ENCODE measurements around the gene DHRS11.

Gene DHRS11, protein sequence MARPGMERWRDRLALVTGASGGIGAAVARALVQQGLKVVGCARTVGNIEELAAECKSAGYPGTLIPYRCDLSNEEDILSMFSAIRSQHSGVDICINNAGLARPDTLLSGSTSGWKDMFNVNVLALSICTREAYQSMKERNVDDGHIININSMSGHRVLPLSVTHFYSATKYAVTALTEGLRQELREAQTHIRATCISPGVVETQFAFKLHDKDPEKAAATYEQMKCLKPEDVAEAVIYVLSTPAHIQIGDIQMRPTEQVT

GRCh38 chr17:36591434-36592315 is at the start of gene DHRS11:
Gene DHRS11 (plus strand): TSS chr17:36591879. CDS start chr17:36592010, 131 bp downstream.
- peak; percentile 63 for DNase-seq (ENCODE audit: low read depth, low spot score)

DNA sequence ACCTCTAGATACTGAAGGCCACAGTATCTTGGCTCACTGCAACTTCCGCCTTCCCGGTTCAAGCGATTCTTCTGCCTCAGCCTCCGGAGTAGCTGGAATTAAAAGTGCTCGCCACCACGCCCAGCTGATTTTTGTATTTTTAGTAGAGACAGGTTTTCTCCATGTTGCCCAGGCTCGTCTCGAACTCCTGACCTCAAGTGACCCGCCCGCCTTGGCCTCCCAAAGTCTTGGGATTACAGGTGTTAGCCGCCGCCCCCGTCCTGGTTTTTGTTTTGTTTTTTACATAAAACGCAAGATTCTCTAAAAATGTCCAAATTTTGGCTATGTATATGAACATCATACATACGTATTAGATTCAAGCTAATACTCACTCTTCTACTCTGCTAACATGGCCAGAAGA is 48.9 kb upstream of the DHRS11 start:
- DNase-seq (ENCODE audit: low read depth, low spot score) = no peak

DNA sequence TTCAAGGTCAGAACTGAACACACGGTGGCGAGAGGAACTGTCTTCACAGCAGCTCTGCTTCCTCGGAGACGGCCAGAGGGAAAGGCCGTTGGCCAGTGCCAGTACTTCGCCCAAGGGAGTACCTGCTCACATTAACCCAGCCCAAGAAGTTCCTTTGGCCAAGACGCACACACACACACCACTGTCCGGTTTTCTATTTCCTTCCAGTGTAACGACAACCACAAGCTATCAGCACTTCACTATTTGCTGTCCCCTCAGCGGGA is 47.7 kb upstream of the DHRS11 start:
- no peak for DNase-seq (ENCODE audit: low read depth, low spot score)

- peak; percentile 78 for DNase-seq (ENCODE audit: low read depth, low spot score)
Observed at GRCh38 chr17:36544307-36545076, 47.2 kb upstream of the DHRS11 start, which contains the start of gene GGNBP2. Gene GGNBP2 (plus strand): TSS chr17:36544919. CDS start chr17:36545725, 806 bp downstream.

GRCh38 chr17:36545077-36545464 is 46.6 kb upstream of the DHRS11 start:
- no peak for DNase-seq (ENCODE audit: low read depth, low spot score)

DNA sequence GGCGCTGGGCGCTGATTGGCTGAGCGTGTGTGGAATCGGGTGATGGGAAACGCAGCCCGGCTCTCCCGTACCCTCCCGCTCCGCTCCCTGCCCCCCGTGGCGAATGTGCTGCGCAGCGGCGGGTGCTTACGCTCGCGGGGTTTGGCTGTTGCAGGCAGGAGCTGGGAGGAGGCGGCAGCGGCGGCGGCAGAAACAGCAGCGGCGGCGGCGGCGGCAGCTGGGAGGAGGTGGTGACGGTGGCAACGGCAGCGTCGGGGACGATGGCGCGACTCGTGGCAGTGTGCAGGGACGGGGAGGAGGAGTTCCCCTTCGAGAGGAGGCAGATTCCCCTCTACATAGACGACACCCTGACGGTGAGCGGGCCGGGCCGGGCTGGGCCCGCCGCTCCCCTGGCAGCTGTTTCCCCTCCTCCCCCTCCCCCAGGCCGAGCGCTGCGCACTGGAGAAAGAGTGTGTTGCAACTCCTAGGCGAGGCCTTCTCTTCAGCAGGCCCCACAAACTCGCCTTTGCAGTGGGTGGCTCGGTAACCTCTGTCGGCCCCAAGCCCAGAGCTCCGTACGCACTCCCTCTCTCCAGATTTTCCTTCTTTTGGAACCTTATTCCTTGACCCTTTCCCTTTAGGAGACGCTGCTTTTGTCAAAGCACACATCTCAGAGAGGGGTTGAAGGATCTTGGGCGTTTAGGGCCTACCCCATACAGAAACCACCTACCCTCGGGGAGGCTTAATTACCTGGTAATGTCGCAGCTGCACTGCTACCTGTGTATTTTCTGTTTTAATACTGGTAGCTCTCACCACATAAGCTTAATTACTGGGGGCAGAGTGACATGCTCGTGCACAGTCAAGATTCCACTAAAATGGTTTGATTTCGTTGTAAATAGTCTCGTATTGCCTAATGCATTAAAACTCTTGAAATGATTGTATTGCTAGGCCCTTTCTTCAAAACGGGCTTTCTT is 45.9 kb upstream of the DHRS11 start:
- peak; percentile 95 for DNase-seq (ENCODE audit: low read depth, low spot score)

- no peak for DNase-seq (ENCODE audit: low read depth, low spot score)
Observed at GRCh38 chr17:36546418-36547093, 45.1 kb upstream of the DHRS11 start.

- no peak for DNase-seq (ENCODE audit: low read depth, low spot score)
Observed at GRCh38 chr17:36547776-36548175, 43.9 kb upstream of the DHRS11 start.

DNA sequence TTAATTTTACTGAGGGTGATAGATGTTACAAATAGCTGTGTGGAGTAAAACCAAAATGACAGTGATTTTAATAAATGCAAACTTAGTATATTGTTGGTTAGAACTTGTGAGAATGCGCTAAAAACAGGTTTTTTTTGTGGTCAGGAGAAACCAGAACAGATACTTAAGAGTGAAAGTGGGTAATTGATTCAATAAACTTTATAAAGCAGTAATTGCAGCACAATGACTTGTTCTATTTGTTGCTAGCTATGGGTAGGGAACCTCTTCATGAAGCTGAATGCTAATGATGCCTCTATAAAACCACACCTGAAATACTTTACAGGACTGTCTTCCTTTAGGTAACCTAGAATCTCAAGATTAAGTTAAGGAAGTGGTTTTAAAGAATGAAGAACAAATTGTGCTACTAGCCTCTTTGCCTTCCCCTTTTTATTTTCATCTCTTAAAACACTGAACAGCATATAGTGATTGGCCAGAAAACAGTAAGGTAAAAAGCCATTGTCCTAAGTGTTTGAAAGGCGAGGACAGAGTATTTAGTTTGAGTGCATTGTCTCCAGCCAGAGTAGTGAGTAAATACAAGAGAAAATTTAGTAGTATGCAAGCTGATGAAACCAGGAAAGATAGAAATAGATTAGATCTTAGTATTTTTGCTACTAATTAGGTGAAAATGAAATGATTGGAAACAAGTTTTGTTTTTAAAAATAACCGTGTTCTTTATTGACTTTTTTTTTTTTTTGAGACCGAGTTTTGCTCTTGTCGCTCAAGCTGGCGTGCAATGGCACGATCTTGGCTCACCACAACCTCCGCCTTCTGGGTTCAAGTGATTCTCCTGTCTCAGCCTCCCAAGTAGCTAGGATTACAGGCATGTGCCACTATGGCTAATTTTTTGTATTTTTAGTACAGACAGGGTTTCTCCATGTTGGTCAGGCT is 40.9 kb upstream of the DHRS11 start:
- DNase-seq (ENCODE audit: low read depth, low spot score) = no peak

- no peak for DNase-seq (ENCODE audit: low read depth, low spot score)
Observed at GRCh38 chr17:36553459-36553858, 38.2 kb upstream of the DHRS11 start.

- no peak for DNase-seq (ENCODE audit: low read depth, low spot score)
Observed at GRCh38 chr17:36566081-36566480, 25.6 kb upstream of the DHRS11 start.

DNA sequence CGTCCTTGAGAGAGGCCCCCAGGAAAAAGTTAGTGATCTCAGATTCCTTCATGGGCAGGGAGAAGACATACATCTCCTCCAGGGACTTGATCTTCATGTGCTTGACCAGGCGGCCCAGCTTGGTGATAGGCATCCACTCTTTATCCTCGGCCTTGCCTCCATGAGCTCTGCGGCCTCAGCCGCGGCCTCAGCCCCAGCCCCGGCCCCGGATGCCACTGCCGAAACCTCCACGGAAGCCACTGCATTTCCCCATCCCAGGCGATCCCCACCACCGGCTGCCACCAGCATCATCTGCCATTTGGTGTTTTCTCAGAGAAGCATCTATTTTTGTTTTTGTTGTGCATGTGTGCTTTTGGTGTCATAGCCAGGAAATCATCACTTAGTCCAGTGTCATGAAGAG is 16.7 kb upstream of the DHRS11 start:
- DNase-seq (ENCODE audit: low read depth, low spot score) = no peak

DNA sequence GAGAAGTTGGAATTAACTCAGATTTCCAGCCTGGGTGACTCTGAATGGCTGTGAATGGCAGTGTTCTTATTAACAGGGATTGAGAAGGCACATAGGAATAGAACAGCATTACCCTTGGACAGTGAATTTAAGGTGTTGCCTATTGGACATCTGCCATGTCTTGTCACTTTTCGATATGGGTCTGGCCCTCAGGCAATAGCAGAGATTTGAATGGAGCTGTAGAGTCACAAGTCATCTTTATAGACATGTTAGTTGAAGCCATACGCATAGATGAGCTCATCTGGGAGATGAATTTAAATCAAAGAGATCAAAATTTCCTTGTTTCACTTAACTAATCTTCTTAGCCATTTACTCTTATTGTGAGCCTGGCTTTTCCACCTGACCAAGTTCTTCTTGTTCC is 14.9 kb upstream of the DHRS11 start:
- DNase-seq (ENCODE audit: low read depth, low spot score) = no peak

DNA sequence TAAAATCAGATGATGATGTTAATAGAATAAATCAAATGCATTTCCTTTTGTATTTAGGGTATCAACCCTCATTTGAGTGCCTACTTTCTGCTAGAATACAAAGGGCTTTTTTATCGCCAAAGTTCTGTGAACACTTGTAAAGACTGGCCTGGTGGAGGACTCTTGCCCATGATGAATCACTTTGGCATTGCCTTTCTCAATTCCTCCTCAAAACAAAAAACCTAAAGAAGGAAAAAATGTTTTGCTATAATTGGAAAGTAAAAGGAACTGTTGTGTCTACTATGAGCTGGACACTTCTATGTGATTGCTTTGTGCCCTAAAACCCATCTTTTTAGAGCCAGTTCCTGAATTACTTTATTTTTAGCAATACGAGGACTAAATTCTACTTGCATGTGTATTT is 13.0 kb upstream of the DHRS11 start:
- no peak for DNase-seq (ENCODE audit: low read depth, low spot score)

GRCh38 chr17:36583787-36584186 is 7.9 kb upstream of the DHRS11 start:
- no peak for DNase-seq (ENCODE audit: low read depth, low spot score)

GRCh38 chr17:36586138-36586537 is 5.5 kb upstream of the DHRS11 start:
- DNase-seq (ENCODE audit: low read depth, low spot score) = no peak

- DNase-seq (ENCODE audit: low read depth, low spot score) = no peak
Observed at GRCh38 chr17:36590082-36590481, 1.6 kb upstream of the DHRS11 start.

GRCh38 chr17:36592316-36592715 is 637 bp downstream of the DHRS11 start:
- no peak for DNase-seq (ENCODE audit: low read depth, low spot score)

DNA sequence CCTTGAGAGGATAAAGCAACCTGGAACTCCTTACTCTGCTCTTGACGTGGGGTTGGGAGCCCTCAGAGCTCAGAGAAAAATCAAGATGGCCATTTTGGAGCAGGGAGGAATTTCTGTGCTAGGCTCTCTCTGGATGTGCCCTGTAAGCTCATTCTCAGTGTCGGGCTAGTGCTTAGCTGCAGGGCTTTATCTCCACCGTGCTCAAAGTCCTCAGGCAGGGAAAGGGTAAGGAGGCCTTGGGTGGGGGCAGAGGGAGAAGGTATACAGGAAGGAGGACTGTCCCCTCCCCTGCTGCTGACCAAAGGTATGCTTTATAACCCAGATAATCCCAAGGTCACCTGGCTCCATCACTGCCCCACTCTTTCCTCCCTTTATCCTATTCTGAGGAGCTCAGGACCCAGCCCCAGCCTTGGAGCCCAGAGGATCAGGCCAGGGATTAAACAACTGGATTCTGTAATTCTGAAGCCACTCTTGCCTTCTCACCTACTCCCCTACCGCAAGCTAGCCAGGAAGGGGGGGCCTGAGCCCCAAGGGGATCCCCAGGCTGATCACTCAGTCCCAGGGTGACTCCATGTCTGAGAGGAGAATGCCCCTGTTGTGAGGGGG is 1.1 kb downstream of the DHRS11 start:
- DNase-seq (ENCODE audit: low read depth, low spot score) = no peak

Data from activated CD4-positive, CD25-positive, alpha-beta regulatory T cell treated with anti-CD3 and anti-CD28 coated beads, Interleukin-2, amount 50 U/mL, for 16 hours (primary cell).